NT2/D1 (cell line): ENCODE measurements around the gene GALNT16.

Source experiments
- DNase-seq: peaks from one replicate; pipeline ENCODE4 v3.0.0-alpha.2; 2011; ENCODE audit warnings: low read depth, low spot score
- H3K27me3 ChIP-seq: 2 replicates; pipeline ENCODE4 v1.6.0; 2011; ENCODE audit warnings: mild to moderate bottlenecking; ENCODE audit not compliant: insufficient read length, insufficient read depth
- H3K36me3 ChIP-seq: 2 replicates; pipeline ENCODE4 v1.6.1; 2011; ENCODE audit warnings: mild to moderate bottlenecking, low read length, mixed read lengths; ENCODE audit not compliant: insufficient read depth, insufficient read length
- H3K4me1 ChIP-seq: 2 replicates; pipeline ENCODE4 v1.5.1; 2011; ENCODE audit not compliant: insufficient read depth, insufficient read length
- H3K4me3 ChIP-seq: 2 replicates; pipeline ENCODE4 v1.5.1; 2011; ENCODE audit warnings: low read depth; ENCODE audit not compliant: insufficient read length
- H3K9ac ChIP-seq: 2 replicates; pipeline ENCODE4 v1.6.0; 2011; ENCODE audit warnings: low read depth; ENCODE audit not compliant: insufficient read length
- H3K9me3 ChIP-seq: 2 replicates; pipeline ENCODE4 v1.5.1; 2011; ENCODE audit warnings: mild to moderate bottlenecking, low read length; ENCODE audit not compliant: insufficient read depth
- SUZ12 ChIP-seq: IDR thresholded peaks from 2 replicates; pipeline ENCODE4 v1.6.1; 2011; ENCODE audit not compliant: insufficient read length, insufficient read depth; ENCODE audit errors: extremely low read depth
- YY1 ChIP-seq: IDR thresholded peaks from 2 replicates; pipeline ENCODE4 v1.6.1; 2011; ENCODE audit not compliant: insufficient read length, insufficient read depth
- ZNF274 ChIP-seq: IDR thresholded peaks from 2 replicates; pipeline ENCODE4 v1.6.1; 2011; ENCODE audit warnings: mild to moderate bottlenecking, low read depth, low read length

The GALNT16 gene

GRCh38 chr14:69368381-69368780 lies 108.4 kb downstream of the GALNT16 start:
- H3K4me1 ChIP-seq: no peaks in the 10 kb centered on the region
- peaks cover 5% of the 10 kb centered on the region for H3K36me3 ChIP-seq
- H3K4me3 ChIP-seq: no peak overlapping the region
- DNase-seq: no peak
- no peaks in the 10 kb centered on the region for H3K9me3 ChIP-seq
- TF ChIP-seq ZNF274 (no peak), YY1 (no peak), SUZ12 (no peak)
- no peaks in the 10 kb centered on the region for H3K27me3 ChIP-seq
- no peak overlapping the region for H3K9ac ChIP-seq

DNA sequence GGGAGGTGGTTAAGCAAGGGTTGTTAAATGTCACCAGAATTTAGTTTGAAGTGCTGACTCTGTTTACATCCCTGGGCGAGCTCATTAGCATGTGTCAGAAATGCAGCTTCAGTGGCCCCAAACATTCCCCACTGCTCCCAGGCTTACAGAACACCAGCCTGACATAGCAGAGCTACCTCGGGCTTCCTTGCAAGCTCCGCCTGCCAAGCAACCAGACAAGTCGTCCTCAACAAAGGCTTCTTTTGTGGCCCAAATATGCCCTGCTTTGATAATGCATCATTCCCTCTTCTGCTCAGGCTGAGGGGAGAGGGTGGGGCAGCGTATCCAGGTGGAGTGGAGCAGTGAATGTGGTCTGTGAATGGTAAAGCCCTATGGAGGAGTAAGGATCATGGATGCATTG lies 110.1 kb downstream of the GALNT16 start:
- DNase-seq: no peak
- TF ChIP-seq YY1: no peak
- TF ChIP-seq SUZ12: no peak
- TF ChIP-seq ZNF274: no peak
- no peak overlapping the region for H3K9ac ChIP-seq

GRCh38 chr14:69372146-69372545 lies 112.2 kb downstream of the GALNT16 start:
- H3K36me3 ChIP-seq: peaks cover 23% of the 10 kb centered on the region
- no peaks in the 10 kb centered on the region for H3K4me1 ChIP-seq
- H3K27me3 ChIP-seq: no peaks in the 10 kb centered on the region
- TF ChIP-seq YY1 (no peak), ZNF274 (no peak), SUZ12 (no peak)
- DNase-seq: no peak
- no peak overlapping the region for H3K4me3 ChIP-seq
- no peaks in the 10 kb centered on the region for H3K9me3 ChIP-seq
- H3K9ac ChIP-seq: no peak overlapping the region

More for the DNA sequence above, 110.1 kb downstream of the GALNT16 start:
- Histone ChIP-seq H3K36me3 (peaks cover 9% of the 10 kb centered on the region), H3K9me3 (no peaks in the 10 kb centered on the region), H3K4me3 (no peak overlapping the region), H3K4me1 (no peaks in the 10 kb centered on the region), H3K27me3 (no peaks in the 10 kb centered on the region)

GRCh38 chr14:69373104-69373503 lies 113.1 kb downstream of the GALNT16 start:
- Histone ChIP-seq H3K9me3 (no peaks in the 10 kb centered on the region), H3K4me1 (no peaks in the 10 kb centered on the region), H3K9ac (no peak overlapping the region), H3K36me3 (peaks cover 29% of the 10 kb centered on the region), H3K4me3 (no peak overlapping the region), H3K27me3 (no peaks in the 10 kb centered on the region)
- DNase-seq: no peak
- TF ChIP-seq YY1 (no peak), ZNF274 (no peak), SUZ12 (no peak)

- DNase-seq: no peak
- no peak for TF ChIP-seq ZNF274
- TF ChIP-seq SUZ12: no peak
- no peak for TF ChIP-seq YY1
- no peaks in the 10 kb centered on the region for H3K4me1 ChIP-seq
- no peak overlapping the region for H3K4me3 ChIP-seq
- peaks cover 39% of the 10 kb centered on the region for H3K36me3 ChIP-seq
- H3K9ac ChIP-seq: no peak overlapping the region
- no peaks in the 10 kb centered on the region for H3K27me3 ChIP-seq
- H3K9me3 ChIP-seq: no peaks in the 10 kb centered on the region
Measured at GRCh38 chr14:69374235-69374634, 114.3 kb downstream of the GALNT16 start.

GRCh38 chr14:69375182-69375581 lies 115.2 kb downstream of the GALNT16 start:
- no peak overlapping the region for H3K9ac ChIP-seq
- H3K9me3 ChIP-seq: no peaks in the 10 kb centered on the region
- H3K4me1 ChIP-seq: no peaks in the 10 kb centered on the region
- no peak for DNase-seq
- peaks cover 46% of the 10 kb centered on the region for H3K36me3 ChIP-seq
- H3K4me3 ChIP-seq: no peak overlapping the region
- no peak for TF ChIP-seq YY1
- TF ChIP-seq ZNF274: no peak
- TF ChIP-seq SUZ12: no peak
- no peaks in the 10 kb centered on the region for H3K27me3 ChIP-seq

GRCh38 chr14:69375722-69376121 lies 115.8 kb downstream of the GALNT16 start:
- TF ChIP-seq SUZ12 (no peak), ZNF274 (no peak)
- H3K9ac ChIP-seq: no peak overlapping the region
- no peaks in the 10 kb centered on the region for H3K4me1 ChIP-seq
- H3K36me3 ChIP-seq: peaks cover 51% of the 10 kb centered on the region
- DNase-seq: no peak
- H3K4me3 ChIP-seq: no peak overlapping the region
- no peaks in the 10 kb centered on the region for H3K9me3 ChIP-seq
- H3K27me3 ChIP-seq: no peaks in the 10 kb centered on the region

- no peak for DNase-seq
- TF ChIP-seq SUZ12 (no peak), ZNF274 (no peak), YY1 (no peak)
- H3K4me3 ChIP-seq: no peak overlapping the region
- no peaks in the 10 kb centered on the region for H3K9me3 ChIP-seq
- H3K9ac ChIP-seq: no peak overlapping the region
- peaks cover 52% of the 10 kb centered on the region for H3K36me3 ChIP-seq
- no peaks in the 10 kb centered on the region for H3K27me3 ChIP-seq
- no peaks in the 10 kb centered on the region for H3K4me1 ChIP-seq
Measured at GRCh38 chr14:69376439-69376838, 116.5 kb downstream of the GALNT16 start.
